Ishikawa (cell line): ENCODE data around the gene NR1H4.

Experiments
- CEBPB ChIP-seq: IDR thresholded peaks from 2 replicates; pipeline ENCODE4 v1.6.1; 2012
- CREB1 ChIP-seq: IDR thresholded peaks from 2 replicates; pipeline ENCODE4 v1.6.1; 2012; ENCODE audit warnings: low read depth
- EGR1 ChIP-seq: IDR thresholded peaks from 2 replicates; pipeline ENCODE4 v1.6.1; 2012
- EP300 ChIP-seq: IDR thresholded peaks from 2 replicates; pipeline ENCODE4 v1.6.1; 2012; ENCODE audit warnings: borderline replicate concordance
- FOXM1 ChIP-seq: IDR thresholded peaks from 2 replicates; pipeline ENCODE4 v1.6.1; 2012; ENCODE audit warnings: low read depth, borderline replicate concordance
- RAD21 ChIP-seq: IDR thresholded peaks from 2 replicates; pipeline ENCODE4 v1.6.1; 2012; ENCODE audit warnings: low read depth
- TEAD4 ChIP-seq: IDR thresholded peaks from 2 replicates; pipeline ENCODE4 v1.6.1; 2012
- YY1 ChIP-seq: IDR thresholded peaks from 2 replicates; pipeline ENCODE4 v1.6.1; 2012; ENCODE audit warnings: low read depth
- ZBTB7A ChIP-seq: IDR thresholded peaks from 2 replicates; pipeline ENCODE4 v1.6.1; 2012; ENCODE audit warnings: low read depth
- TF ChIP-seq, protein P1 (sequence below): IDR thresholded peaks from 2 replicates; pipeline ENCODE4 v1.6.1; 2012
- TF ChIP-seq, protein P2 (sequence below): IDR thresholded peaks from 2 replicates; pipeline ENCODE4 v1.6.1; 2012; ENCODE audit warnings: low read depth, mild to moderate bottlenecking
- TF ChIP-seq, protein P3 (sequence below): IDR thresholded peaks from 2 replicates; pipeline ENCODE4 v1.6.1; 2012

DNA sequence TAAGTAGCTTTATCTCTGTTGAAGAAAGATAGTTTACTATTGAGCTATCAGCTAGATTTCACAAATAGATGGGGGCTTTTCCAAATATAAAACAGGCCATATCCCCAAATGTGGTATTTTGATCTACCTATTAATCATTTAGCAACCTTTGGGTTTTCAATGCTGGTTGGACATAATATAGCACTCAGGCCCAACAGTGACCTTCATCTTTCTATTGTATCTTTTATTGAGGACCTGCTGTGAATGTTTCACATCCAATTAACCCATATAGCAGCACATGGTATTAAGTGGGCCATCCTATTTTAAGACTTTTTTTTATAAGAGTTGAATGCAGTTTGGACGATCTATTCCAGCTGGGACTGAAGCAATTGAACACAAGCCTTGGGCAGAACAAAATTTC lies 10.0 kb upstream of the NR1H4 start:
- TF ChIP-seq CEBPB (no peak), ZBTB7A (no peak), RAD21 (no peak), EP300 (no peak), YY1 (no peak), FOXM1 (no peak), EGR1 (no peak), TEAD4 (no peak), CREB1 (no peak)
- TF ChIP-seq, protein P1, sequence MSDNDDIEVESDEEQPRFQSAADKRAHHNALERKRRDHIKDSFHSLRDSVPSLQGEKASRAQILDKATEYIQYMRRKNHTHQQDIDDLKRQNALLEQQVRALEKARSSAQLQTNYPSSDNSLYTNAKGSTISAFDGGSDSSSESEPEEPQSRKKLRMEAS: no peak
- TF ChIP-seq, protein P2, sequence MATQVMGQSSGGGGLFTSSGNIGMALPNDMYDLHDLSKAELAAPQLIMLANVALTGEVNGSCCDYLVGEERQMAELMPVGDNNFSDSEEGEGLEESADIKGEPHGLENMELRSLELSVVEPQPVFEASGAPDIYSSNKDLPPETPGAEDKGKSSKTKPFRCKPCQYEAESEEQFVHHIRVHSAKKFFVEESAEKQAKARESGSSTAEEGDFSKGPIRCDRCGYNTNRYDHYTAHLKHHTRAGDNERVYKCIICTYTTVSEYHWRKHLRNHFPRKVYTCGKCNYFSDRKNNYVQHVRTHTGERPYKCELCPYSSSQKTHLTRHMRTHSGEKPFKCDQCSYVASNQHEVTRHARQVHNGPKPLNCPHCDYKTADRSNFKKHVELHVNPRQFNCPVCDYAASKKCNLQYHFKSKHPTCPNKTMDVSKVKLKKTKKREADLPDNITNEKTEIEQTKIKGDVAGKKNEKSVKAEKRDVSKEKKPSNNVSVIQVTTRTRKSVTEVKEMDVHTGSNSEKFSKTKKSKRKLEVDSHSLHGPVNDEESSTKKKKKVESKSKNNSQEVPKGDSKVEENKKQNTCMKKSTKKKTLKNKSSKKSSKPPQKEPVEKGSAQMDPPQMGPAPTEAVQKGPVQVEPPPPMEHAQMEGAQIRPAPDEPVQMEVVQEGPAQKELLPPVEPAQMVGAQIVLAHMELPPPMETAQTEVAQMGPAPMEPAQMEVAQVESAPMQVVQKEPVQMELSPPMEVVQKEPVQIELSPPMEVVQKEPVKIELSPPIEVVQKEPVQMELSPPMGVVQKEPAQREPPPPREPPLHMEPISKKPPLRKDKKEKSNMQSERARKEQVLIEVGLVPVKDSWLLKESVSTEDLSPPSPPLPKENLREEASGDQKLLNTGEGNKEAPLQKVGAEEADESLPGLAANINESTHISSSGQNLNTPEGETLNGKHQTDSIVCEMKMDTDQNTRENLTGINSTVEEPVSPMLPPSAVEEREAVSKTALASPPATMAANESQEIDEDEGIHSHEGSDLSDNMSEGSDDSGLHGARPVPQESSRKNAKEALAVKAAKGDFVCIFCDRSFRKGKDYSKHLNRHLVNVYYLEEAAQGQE: no peak
- TF ChIP-seq, protein P3, sequence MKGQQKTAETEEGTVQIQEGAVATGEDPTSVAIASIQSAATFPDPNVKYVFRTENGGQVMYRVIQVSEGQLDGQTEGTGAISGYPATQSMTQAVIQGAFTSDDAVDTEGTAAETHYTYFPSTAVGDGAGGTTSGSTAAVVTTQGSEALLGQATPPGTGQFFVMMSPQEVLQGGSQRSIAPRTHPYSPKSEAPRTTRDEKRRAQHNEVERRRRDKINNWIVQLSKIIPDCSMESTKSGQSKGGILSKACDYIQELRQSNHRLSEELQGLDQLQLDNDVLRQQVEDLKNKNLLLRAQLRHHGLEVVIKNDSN: no peak
